CD4-positive, alpha-beta T cell treated with Interleukin-1 beta for 1 hour (primary cell): ENCODE measurements around the gene MYOM1.

Experiments
- DNase-seq, 2 donors: peaks; one replicate each; pipeline ENCODE4 v3.0.0-alpha.2; 2020 to 2022

Gene MYOM1

DNA sequence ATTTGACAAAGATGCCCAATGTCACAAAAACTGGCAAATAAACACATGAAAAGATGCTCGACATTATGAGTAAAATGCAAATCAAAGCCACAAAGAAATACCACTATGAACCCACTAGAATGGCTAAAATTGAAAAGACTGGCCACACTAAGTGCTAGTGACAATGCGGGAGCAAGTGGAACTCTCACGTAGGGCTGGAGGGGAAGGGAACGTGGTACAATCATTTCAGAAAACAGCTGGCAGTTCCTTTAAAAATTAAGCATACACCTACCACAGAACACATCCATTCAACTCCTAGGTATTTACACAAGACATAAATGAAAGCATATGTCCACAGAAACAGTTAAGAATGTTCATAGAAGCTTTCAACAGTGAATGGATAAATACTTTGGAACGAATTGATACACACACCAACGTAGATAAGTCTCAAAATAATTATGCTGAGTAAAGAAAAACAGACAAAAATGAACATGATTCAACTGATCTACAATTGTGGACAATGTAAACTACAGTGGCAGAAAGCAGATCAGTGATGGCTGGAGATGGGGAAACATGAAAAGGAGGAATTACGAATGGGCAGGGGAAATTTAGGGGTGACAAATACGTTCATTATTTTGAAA, 71.7 kb downstream of the MYOM1 start:
- DNase-seq = no peak

DNA sequence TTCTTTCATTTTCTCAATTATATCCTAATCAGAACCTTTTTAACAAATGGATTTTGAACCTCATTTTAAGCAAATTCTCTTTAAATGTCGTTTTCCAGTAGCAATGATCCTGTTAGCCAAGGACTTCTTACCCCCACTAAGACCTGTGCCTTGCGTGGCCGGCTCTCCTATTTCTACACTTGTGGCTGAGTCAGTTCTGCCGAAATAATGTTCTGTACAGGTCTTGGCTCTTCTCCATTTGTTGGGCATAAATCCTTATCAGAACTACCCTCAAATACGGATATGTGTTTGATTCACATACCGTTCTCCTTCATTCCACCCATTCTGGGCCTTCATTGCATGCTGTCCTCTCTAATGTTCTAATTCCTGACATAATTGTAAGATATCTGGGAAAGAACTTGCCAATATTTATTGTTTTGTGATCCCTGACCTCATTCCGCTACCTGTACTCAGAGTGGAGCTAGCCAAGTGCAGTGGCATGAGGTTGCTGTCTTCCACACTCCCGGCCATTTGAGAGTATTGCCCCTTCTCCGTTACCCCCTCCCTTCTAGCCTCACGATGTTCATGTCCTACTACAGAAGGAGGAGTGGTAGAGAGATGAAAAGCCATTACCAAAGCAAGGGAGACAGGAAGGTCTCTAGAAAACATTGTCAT, 78.7 kb downstream of the MYOM1 start:
- no peak for DNase-seq

- no peak for DNase-seq
Measured at GRCh38 chr18:3140342-3140741, 79.4 kb downstream of the MYOM1 start.

DNA sequence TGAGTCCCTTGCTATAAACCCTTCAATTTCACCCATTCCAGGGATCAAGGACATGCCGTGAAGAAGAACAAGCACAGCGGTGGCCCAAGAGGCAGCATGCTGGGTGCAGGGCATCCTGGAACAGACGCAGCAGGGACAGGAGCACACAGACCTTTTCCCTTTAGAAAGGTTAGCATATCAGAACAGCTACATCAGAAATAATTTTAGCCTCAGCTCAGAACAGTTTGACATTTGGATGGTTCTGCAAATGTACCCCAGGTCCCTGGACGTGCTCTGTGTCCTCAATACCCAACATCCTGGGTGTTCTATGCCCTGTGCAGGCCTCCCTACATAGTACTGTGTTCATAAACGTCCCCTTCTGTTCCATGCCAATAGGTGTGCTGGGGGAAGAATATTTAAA, 80.4 kb downstream of the MYOM1 start:
- no peak for DNase-seq

GRCh38 chr18:3138274-3138975, 81.3 kb downstream of the MYOM1 start:
- no peak for DNase-seq

GRCh38 chr18:3135536-3135935, 84.2 kb downstream of the MYOM1 start:
- DNase-seq = no peak

GRCh38 chr18:3132700-3133099, 87.1 kb downstream of the MYOM1 start:
- no peak for DNase-seq

GRCh38 chr18:3130344-3130743, 89.4 kb downstream of the MYOM1 start:
- DNase-seq = no peak

- peak; percentile 79 to 81 for DNase-seq
Measured at GRCh38 chr18:3129053-3129864, 90.5 kb downstream of the MYOM1 start.

GRCh38 chr18:3126457-3127097, 93.2 kb downstream of the MYOM1 start:
- DNase-seq = no peak

DNA sequence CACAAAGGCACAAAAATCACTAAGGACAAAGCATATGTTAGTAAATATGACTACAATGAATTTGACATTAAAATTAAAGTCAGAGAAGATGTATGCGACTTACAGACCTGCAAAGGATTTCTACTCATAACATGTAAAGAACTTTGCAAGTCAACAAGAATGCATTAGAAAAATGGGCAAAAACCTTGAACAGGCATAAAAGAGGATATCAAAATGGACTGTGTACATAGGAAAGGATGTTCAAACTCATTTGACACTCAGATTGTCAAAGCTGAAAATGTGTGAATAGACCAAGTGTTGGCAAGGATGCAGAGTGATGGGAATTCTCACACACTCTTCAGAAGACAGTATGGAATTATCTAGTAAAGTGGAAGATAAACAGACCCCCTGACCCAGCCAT, 94.9 kb downstream of the MYOM1 start:
- DNase-seq = no peak

GRCh38 chr18:3122851-3123250, 96.9 kb downstream of the MYOM1 start:
- DNase-seq = no peak

DNA sequence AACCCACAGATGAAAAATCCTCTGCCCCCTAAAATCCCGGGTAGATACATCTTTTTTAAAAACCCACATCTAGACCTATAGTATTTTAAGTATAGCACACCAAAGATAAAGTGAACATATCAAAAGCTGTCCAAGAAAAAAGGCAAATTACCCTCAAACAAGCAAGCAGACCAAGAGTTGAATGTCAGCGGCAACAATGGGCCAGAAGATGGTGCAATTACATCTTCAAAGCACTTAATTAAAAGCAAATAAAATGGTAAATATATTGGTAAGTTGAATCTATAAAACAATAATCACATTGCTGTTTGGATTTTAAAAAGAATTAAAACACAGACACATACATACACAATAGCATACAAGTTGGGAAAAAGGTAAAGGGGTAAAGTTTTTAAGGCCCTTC, 98.5 kb downstream of the MYOM1 start:
- DNase-seq = no peak

- no peak for DNase-seq
Measured at GRCh38 chr18:3120356-3120755, 99.4 kb downstream of the MYOM1 start.

GRCh38 chr18:3119401-3120341, 100.1 kb downstream of the MYOM1 start:
- DNase-seq = peak in 1 of 2 donors; percentile 1

GRCh38 chr18:3118195-3119010, 101.4 kb downstream of the MYOM1 start:
- DNase-seq = no peak

DNA sequence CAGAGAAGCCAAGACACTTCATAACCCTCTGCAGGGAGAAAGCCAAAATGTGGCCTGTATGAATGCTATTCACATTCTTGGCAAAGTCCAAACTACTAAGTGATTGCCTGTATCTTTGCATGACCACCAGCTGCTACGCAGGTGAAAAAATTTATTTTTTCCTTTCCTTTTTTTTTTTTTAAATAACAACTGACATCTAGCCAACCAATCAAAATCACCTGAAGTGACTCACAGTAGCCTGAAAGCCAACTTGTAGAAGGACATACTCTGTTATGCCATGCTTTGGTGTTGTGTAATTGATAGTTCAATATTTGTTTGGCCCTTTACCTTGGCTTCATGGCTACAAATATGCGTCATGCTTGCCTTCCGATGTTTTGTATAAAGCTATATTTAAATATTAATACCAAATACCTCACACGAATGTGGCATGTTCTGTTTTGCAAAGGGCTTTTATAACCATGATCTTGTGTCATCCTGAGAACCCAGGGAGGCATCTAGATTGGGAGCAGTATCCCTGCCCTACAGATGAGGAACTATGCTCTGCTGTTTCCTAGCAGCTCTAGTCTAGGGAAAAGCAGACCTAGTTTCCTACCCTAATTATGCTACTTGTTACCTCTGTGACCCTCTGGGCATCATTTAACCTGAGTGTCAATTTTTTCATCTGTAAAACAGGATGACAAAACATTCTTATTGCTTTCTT, 102.1 kb downstream of the MYOM1 start:
- no peak for DNase-seq

- DNase-seq = no peak
Measured at GRCh38 chr18:3115447-3116030, 104.2 kb downstream of the MYOM1 start.

DNA sequence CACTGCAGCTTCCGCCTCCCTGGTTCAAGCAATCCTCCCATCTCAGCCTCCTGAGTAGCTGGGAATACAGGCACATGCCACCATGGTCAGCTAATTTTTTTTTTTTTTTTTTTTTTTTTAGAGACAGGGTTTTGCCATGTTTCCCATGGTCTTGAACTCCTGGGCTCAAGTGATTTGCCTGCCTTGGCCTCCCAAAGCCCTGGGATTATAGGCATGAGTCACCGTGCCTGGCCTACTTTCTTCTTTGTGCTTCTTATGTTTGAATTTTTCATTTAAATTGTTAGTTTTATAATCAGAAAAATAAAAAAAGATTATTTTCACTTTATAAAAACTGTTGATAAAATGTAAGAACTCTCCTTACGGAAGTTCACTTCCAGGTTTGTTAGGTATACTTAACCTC, 105.3 kb downstream of the MYOM1 start:
- DNase-seq = no peak

GRCh38 chr18:3114026-3114425, 105.7 kb downstream of the MYOM1 start:
- DNase-seq = no peak
